Measurements from ENCODE around the gene DICER1.

The DICER1 gene

DNA sequence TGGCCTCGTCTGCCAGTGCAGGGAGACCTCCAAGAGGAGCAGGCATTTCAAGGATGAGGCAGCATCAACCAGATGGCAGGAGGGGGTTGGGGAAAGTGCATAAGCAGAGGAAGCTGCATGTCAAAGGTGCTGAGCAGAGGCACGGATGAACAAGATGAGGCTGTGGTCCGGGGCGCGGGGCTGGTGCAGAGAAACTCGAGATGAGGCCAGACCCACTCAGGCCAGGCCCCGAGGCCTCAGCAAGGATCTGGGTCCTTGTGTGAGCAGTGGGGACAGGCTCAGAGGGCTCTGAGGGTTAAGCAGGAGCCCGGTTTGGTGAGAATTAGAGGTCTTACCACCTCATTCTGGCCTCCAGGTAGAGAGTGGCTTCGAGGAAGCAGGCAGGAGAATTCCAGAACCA lies 98.8 kb downstream of the DICER1 start:
- H3K27me3 ChIP-seq (ENCODE audit: control insufficient read depth in 1 of 2, insufficient read depth in 2 of 2, low read length in 2 of 2), result no peaks in the 10 kb centered on the region
- H3K9me3 ChIP-seq (ENCODE audit: control insufficient read depth in 2 of 2, low read length in 2 of 2), result no peaks in the 10 kb centered on the region
- no peak overlapping the region for H3K4me3 ChIP-seq (ENCODE audit: low read length in 2 of 2)
- H3K9ac ChIP-seq (ENCODE audit: low read length in 2 of 2), result no peak overlapping the region
- H3K4me1 ChIP-seq (ENCODE audit: control insufficient read depth, insufficient read depth, low read length), result no peaks in the 10 kb centered on the region
- H3K27ac ChIP-seq (ENCODE audit: low read length), result no peak overlapping the region
- no peaks in the 10 kb centered on the region for H3K36me3 ChIP-seq (ENCODE audit: control insufficient read depth in 2 of 2, insufficient read depth in 2 of 2, low read length in 2 of 2)

DNA sequence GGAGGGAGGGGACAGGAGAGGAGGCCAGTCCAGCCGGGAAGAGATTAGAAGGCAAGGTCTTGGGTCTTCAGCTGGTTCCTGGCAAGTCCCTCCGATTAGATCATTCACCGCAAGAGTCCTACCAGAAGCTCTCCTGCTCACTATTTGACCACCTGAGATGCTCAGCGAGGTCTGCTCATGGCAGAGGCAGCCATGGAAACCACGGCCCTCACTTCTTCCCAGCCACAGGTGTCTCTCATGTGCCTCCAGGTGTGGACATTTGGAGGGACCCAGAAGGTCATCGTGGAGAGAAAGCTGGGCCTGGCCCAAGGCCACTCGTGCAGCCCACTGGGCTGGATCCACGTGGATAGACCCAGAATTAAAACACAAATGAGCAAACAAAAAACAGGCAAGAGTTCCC lies 99.5 kb downstream of the DICER1 start:
- Histone ChIP-seq H3K27ac (ENCODE audit: low read length) (no peak overlapping the region), H3K9ac (ENCODE audit: low read length in 2 of 2) (no peak overlapping the region), H3K9me3 (ENCODE audit: control insufficient read depth in 2 of 2, low read length in 2 of 2) (no peaks in the 10 kb centered on the region), H3K36me3 (ENCODE audit: control insufficient read depth in 2 of 2, insufficient read depth in 2 of 2, low read length in 2 of 2) (no peaks in the 10 kb centered on the region), H3K4me3 (ENCODE audit: low read length in 2 of 2) (no peak overlapping the region), H3K4me1 (ENCODE audit: control insufficient read depth, insufficient read depth, low read length) (no peaks in the 10 kb centered on the region), H3K27me3 (ENCODE audit: control insufficient read depth in 1 of 2, insufficient read depth in 2 of 2, low read length in 2 of 2) (no peaks in the 10 kb centered on the region)

DNA sequence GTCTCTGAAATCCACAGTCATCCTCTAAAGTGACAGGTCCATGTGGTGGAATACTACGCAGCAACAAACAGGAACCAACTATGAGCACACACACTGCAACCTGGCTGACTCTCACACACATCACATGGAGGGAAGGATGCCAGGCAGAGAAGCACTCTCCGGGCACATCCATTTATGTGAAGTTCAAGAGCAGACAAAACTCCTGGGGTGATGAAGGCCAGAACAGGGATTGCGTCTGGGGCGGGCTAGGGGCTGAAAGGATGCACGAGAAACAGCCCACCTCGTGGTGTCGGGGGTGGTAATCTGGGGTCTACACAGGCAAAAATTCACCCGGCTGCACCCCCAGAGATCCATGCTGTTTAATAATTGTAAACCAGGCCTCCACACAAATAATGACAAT lies 100.2 kb downstream of the DICER1 start:
- H3K27ac ChIP-seq (ENCODE audit: low read length), result no peak overlapping the region
- no peaks in the 10 kb centered on the region for H3K4me1 ChIP-seq (ENCODE audit: control insufficient read depth, insufficient read depth, low read length)
- no peak overlapping the region for H3K9ac ChIP-seq (ENCODE audit: low read length in 2 of 2)
- no peak overlapping the region for H3K4me3 ChIP-seq (ENCODE audit: low read length in 2 of 2)
- H3K27me3 ChIP-seq (ENCODE audit: control insufficient read depth in 1 of 2, insufficient read depth in 2 of 2, low read length in 2 of 2), result no peaks in the 10 kb centered on the region
- H3K36me3 ChIP-seq (ENCODE audit: control insufficient read depth in 2 of 2, insufficient read depth in 2 of 2, low read length in 2 of 2), result no peaks in the 10 kb centered on the region
- no peaks in the 10 kb centered on the region for H3K9me3 ChIP-seq (ENCODE audit: control insufficient read depth in 2 of 2, low read length in 2 of 2)

DNA sequence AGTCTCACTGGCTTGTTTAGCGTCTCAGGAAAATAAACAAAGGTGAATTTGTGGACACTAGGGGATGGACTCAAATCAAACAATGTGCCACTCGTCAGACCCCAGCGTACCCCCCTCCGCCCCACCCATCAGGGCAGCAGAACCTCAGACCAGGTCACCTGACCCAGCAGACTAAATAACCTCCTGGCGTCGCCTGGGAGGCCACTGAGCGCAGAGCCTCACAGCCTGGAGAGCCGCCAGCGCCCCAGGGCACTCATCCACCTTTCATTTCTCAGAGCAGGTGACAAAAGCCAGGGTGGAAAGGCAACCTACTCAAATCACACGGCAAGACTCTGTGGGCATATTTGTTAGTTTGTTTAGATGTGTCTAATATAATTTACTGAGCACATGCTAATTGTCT lies 100.9 kb downstream of the DICER1 start:
- Histone ChIP-seq H3K27ac (ENCODE audit: low read length) (no peak overlapping the region), H3K9me3 (ENCODE audit: control insufficient read depth in 2 of 2, low read length in 2 of 2) (no peaks in the 10 kb centered on the region)

DNA sequence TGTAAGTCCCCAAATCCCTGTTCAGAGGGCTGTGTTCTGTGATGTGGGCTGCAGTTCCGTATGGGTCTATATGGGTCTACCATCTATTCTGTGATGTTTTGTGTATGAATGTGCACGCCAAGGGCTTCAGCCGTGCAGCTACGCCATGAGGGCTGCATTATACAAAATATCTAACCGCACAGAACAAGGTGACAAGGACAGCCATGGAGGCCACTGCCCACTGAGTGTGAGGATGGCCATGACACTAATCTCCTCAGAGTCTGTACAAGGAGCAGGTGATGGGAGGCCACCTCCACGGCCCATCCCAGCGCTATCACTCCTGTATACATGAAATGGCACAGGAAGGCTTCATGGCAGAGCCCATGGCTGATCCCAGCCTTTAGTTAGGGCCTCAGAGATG lies 102.0 kb downstream of the DICER1 start:
- H3K36me3 ChIP-seq (ENCODE audit: control insufficient read depth in 2 of 2, insufficient read depth in 2 of 2, low read length in 2 of 2), result no peaks in the 10 kb centered on the region
- H3K9ac ChIP-seq (ENCODE audit: low read length in 2 of 2), result no peak overlapping the region
- no peak overlapping the region for H3K27ac ChIP-seq (ENCODE audit: low read length)
- H3K27me3 ChIP-seq (ENCODE audit: control insufficient read depth in 1 of 2, insufficient read depth in 2 of 2, low read length in 2 of 2), result no peaks in the 10 kb centered on the region
- no peaks in the 10 kb centered on the region for H3K9me3 ChIP-seq (ENCODE audit: control insufficient read depth in 2 of 2, low read length in 2 of 2)
- no peaks in the 10 kb centered on the region for H3K4me1 ChIP-seq (ENCODE audit: control insufficient read depth, insufficient read depth, low read length)
- H3K4me3 ChIP-seq (ENCODE audit: low read length in 2 of 2), result no peak overlapping the region

More for the DNA sequence above, 100.9 kb downstream of the DICER1 start:
- H3K27me3 ChIP-seq (ENCODE audit: control insufficient read depth in 1 of 2, insufficient read depth in 2 of 2, low read length in 2 of 2), result no peaks in the 10 kb centered on the region
- H3K4me3 ChIP-seq (ENCODE audit: low read length in 2 of 2), result no peak overlapping the region
- no peak overlapping the region for H3K9ac ChIP-seq (ENCODE audit: low read length in 2 of 2)
- H3K36me3 ChIP-seq (ENCODE audit: control insufficient read depth in 2 of 2, insufficient read depth in 2 of 2, low read length in 2 of 2), result no peaks in the 10 kb centered on the region
- H3K4me1 ChIP-seq (ENCODE audit: control insufficient read depth, insufficient read depth, low read length), result no peaks in the 10 kb centered on the region

DNA sequence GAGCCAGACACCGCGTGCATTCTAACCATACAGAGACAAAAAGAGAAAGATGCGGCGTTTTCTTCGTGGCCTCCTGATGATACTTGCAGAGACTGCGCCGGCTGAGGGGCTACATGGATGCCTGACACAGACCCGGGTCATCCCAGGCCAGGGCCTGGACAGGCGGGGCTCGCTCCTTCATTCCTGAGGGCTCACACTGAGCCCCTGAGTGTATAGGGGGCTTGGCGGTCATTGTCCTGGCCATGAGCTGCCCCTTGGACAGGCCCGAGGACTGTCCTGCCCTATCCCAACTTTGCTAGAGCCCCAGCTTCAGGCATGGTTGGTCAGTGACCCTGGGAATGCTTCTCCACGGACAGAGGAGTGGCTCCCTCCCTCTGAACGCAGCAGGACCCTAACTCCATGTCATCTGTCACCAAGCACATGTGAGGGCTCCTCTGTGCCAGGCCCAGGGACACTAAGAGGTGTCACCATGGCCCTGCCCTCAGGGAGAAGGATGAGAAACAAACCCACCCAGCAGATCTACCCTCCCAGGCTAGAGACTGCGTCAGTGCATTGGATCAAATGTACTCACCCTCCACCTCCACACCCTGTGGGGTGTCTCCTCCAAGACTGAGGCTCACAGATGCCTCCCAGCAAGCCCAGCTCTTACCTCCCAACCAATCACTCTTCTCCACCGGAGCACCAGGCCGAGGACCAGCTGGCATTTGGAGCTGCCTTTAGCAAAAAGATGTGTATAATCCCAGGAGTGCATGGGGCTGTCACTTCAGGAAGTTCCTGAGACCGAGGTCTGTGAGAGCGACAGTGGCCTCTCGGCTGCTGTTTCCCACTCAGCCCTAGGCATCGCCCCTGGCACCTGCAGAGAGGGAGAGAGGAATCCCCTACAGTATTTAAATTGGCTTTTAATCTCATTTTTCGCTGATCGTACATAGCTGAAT lies 102.7 kb downstream of the DICER1 start:
- no peak overlapping the region for H3K27ac ChIP-seq (ENCODE audit: low read length)
- no peaks in the 10 kb centered on the region for H3K9me3 ChIP-seq (ENCODE audit: control insufficient read depth in 2 of 2, low read length in 2 of 2)
- no peak overlapping the region for H3K4me3 ChIP-seq (ENCODE audit: low read length in 2 of 2)
- no peaks in the 10 kb centered on the region for H3K4me1 ChIP-seq (ENCODE audit: control insufficient read depth, insufficient read depth, low read length)
- H3K9ac ChIP-seq (ENCODE audit: low read length in 2 of 2), result no peak overlapping the region
- no peaks in the 10 kb centered on the region for H3K36me3 ChIP-seq (ENCODE audit: control insufficient read depth in 2 of 2, insufficient read depth in 2 of 2, low read length in 2 of 2)
- H3K27me3 ChIP-seq (ENCODE audit: control insufficient read depth in 1 of 2, insufficient read depth in 2 of 2, low read length in 2 of 2), result no peaks in the 10 kb centered on the region

DNA sequence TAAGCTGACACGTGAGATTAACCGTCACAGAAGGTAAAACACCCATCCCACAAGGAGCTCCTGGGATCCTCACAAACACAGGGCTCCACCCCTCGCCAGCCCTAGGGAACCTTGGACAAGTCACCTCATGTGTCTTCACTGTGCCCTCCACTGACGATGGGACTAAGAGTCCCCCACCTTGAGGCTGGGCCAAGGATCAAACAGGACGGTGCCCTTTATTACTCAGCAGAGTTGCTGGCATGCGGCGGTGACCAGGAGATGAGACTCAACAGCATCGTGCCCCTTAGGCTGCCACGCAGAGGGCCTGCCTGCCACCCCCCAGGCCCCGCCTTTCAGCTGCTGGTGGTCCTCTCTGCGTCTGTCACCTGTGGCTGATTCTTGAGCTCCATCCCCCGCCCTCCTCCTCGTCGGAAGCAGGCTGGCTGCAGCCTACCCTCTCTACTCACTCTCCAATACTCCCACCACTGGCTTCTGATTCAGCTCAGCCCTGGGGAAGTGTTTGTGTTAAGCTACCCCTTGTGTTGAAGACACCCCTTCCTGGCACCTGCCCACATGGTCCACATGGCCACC lies 105.2 kb downstream of the DICER1 start:
- no peaks in the 10 kb centered on the region for H3K36me3 ChIP-seq (ENCODE audit: control insufficient read depth in 2 of 2, insufficient read depth in 2 of 2, low read length in 2 of 2)
- H3K9me3 ChIP-seq (ENCODE audit: control insufficient read depth in 2 of 2, low read length in 2 of 2), result peaks cover 0 to 4% of the 10 kb centered on the region in 2 donors
- peaks cover 0 to 2% of the 10 kb centered on the region in 2 donors for H3K27me3 ChIP-seq (ENCODE audit: control insufficient read depth in 1 of 2, insufficient read depth in 2 of 2, low read length in 2 of 2)
- no peak overlapping the region for H3K4me3 ChIP-seq (ENCODE audit: low read length in 2 of 2)
- no peaks in the 10 kb centered on the region for H3K4me1 ChIP-seq (ENCODE audit: control insufficient read depth, insufficient read depth, low read length)
- H3K27ac ChIP-seq (ENCODE audit: low read length), result no peak overlapping the region
- no peak overlapping the region for H3K9ac ChIP-seq (ENCODE audit: low read length in 2 of 2)

DNA sequence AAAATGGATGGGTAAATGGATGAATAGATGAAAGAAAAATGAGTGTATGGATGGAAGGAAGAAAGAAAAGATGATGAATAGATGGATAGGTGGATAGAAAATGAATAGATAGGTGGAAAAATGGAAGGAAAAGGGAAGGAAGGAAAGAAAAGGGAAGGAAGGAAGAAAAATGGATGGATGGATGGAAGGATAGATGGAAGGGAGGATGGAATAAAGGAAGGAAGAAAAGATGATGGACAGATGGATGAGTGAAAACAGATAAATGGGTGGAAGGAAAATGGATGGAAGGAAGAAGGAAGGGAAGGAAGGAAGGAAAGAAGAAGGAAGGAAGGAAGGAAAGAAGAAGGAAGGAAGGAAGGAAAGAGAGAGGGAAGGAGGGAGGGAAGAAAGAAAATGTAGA lies 107.4 kb downstream of the DICER1 start:
- Histone ChIP-seq H3K4me1 (ENCODE audit: control insufficient read depth, insufficient read depth, low read length) (no peaks in the 10 kb centered on the region), H3K27ac (ENCODE audit: low read length) (no peak overlapping the region), H3K27me3 (ENCODE audit: control insufficient read depth in 1 of 2, insufficient read depth in 2 of 2, low read length in 2 of 2) (peaks cover 0 to 2% of the 10 kb centered on the region in 2 donors), H3K36me3 (ENCODE audit: control insufficient read depth in 2 of 2, insufficient read depth in 2 of 2, low read length in 2 of 2) (no peaks in the 10 kb centered on the region), H3K4me3 (ENCODE audit: low read length in 2 of 2) (no peak overlapping the region), H3K9me3 (ENCODE audit: control insufficient read depth in 2 of 2, low read length in 2 of 2) (peaks cover 0 to 4% of the 10 kb centered on the region in 2 donors), H3K9ac (ENCODE audit: low read length in 2 of 2) (no peak overlapping the region)

DNA sequence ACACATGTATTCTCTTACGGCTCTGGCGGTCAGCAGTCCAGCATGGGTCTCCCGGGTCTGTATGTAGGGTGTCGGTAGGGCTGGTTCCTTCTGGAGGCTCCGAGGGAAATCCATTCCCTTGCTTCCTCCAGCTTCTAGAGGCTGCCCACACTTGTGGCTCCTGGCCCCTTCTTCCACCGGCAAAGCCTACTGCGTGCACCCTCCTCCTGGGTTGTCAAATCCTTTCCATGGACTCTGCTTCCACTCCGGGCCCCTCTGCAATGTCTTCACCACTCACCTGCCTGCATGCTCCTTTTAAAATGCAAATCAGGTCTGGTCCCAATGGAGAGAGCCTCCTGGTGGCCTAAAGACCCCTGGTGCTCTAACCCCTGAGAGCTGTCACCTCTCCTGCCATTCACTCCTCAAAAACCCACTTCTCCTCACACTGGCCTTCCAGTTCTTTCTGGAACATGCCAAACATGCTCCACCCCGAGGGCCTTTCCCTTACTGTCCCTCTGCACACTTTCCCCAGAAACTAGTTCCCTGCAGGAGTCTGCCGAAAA lies 108.5 kb downstream of the DICER1 start:
- H3K4me3 ChIP-seq (ENCODE audit: low read length in 2 of 2), result no peak overlapping the region
- H3K27me3 ChIP-seq (ENCODE audit: control insufficient read depth in 1 of 2, insufficient read depth in 2 of 2, low read length in 2 of 2), result peaks cover 0 to 2% of the 10 kb centered on the region in 2 donors
- no peaks in the 10 kb centered on the region for H3K36me3 ChIP-seq (ENCODE audit: control insufficient read depth in 2 of 2, insufficient read depth in 2 of 2, low read length in 2 of 2)
- H3K9ac ChIP-seq (ENCODE audit: low read length in 2 of 2), result no peak overlapping the region
- no peak overlapping the region for H3K27ac ChIP-seq (ENCODE audit: low read length)
- no peaks in the 10 kb centered on the region for H3K4me1 ChIP-seq (ENCODE audit: control insufficient read depth, insufficient read depth, low read length)
- H3K9me3 ChIP-seq (ENCODE audit: control insufficient read depth in 2 of 2, low read length in 2 of 2), result peaks cover 0 to 4% of the 10 kb centered on the region in 2 donors

DNA sequence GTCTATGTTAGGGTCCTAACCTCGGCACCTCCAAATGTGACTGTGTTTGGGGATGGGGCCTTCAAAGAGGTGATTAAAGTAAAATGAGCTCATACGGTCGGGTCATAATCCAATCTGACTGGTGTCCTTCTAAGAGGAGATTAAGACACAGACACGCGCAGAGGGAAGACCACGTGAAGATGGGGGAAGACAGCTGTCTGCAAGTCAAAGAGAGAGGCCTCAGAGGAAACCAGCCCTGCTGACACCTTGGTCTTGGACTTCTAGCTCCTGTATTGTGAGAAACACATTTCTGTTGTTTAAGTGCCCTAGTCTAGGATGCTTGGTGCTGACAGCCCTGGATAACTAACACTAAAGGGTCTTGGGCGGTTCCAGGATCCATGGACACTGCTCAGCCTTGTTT lies 109.6 kb downstream of the DICER1 start:
- Histone ChIP-seq H3K9me3 (ENCODE audit: control insufficient read depth in 2 of 2, low read length in 2 of 2) (peaks cover 0 to 4% of the 10 kb centered on the region in 2 donors), H3K36me3 (ENCODE audit: control insufficient read depth in 2 of 2, insufficient read depth in 2 of 2, low read length in 2 of 2) (no peaks in the 10 kb centered on the region), H3K27me3 (ENCODE audit: control insufficient read depth in 1 of 2, insufficient read depth in 2 of 2, low read length in 2 of 2) (peaks cover 0 to 2% of the 10 kb centered on the region in 2 donors), H3K27ac (ENCODE audit: low read length) (no peak overlapping the region), H3K4me1 (ENCODE audit: control insufficient read depth, insufficient read depth, low read length) (no peaks in the 10 kb centered on the region), H3K4me3 (ENCODE audit: low read length in 2 of 2) (no peak overlapping the region), H3K9ac (ENCODE audit: low read length in 2 of 2) (no peak overlapping the region)

All from stomach smooth muscle (tissue), 2 donors.